HG03439 (cell line): Measurements from ENCODE around the gene GPBP1.
"Not testable (repeated sequence)": the region's sequence is repeated elsewhere in the genome, so short reads cannot be mapped to it uniquely, and the experiment has no call there.

ENCODE experiments used
- ATAC-seq: cut with Tn5 transposase; IDR thresholded peaks from one replicate; pipeline ENCODE4 v1.9.1; 2021; ENCODE audit warnings: mild to moderate bottlenecking, moderate library complexity; ENCODE audit not compliant: unreplicated experiment

GPBP1 gene

DNA sequence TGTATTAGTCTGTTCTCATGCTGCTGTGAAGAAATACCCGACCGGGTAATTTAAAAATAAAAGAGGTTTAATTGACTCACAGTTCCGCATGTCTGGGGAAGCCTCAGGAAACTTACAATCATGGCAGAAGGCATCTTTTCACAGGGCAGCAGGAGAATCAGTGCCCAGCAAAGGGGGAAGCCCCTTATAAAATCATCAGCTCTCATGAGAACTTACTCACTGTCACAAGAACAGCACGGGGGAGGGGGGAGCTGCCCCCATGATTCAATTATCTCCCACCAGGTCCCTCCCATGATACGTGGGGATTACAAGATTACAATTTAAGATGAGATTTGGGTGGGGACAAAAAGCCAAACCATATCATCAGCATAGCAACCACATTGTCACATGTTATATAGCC, 102.5 kb downstream of the GPBP1 start:
- ATAC-seq: no peak

DNA sequence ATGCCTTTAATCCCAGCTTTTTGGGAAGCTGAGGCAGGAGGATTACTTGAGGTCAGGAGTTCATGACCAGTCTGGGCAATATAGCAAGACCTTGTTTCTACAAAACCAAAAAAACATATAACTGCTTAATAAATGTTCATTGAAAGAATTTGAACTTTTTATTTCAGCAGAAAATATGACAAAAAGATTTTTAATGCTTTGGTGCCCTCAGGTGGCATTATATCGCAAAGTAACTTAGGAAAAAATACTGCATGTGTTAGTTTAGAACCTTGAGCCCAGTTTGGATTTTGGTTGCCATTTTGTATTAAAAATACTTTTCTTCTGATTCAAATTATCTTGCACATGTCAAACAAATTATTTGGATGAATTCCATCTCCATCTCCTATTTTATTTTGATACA, 103.2 kb downstream of the GPBP1 start:
- no peak for ATAC-seq

DNA sequence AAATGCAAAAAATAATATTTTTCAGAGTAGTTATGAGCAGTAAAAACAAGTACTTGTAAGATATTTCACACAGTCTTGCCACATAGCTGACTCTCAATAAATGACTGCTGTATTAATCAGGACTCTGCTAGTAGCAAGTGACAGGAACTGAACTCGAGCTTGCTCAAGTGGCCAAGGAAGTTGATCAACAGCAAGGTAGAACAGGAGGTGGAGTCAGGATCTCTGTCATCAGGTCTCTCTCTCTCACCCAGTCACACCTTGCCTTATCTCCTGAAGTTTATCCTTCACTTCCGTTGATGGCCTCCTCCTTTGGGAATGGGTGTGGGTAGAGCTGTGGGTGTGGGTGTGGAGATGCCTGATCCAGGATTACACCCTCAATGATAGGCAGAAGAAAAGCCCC, 107.0 kb downstream of the GPBP1 start:
- ATAC-seq: no peak

DNA sequence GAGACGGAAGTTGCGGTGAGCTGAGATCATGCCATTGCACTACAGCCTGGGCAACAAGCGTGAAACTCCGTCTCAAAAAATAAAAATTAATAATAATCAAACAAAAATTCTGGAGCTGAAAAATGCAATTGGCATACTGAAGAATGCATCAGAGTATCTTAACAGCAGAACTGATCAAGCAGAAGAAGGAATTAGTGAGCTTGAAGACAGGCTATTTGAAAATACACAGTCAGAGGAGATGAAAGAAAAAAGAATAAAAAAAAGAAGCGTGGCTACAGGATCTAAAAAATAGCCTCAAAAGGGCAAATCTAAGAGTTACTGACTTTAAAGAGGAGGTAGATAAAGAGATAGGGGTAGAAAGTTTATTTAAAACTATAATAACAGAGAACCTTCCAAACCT, 111.2 kb downstream of the GPBP1 start:
- ATAC-seq: not testable (repeated sequence)

DNA sequence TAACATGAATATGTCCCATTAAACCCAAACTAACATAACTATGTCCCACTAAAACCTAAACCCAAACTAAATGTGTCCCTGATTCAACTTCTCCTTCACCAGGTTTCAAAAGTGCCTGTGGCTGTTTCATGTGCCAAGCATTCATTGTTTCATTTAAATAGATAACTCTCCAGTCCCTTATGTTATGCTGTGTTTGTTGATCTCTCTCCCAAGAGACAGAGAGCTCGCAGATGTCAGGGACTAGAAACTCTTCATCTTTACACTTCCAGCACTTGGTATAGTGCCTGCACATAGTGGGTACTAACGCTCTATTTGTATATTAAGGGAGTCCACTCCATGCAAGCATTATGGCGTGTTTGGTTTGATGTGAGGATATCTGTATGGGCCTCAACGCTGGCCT, 118.0 kb downstream of the GPBP1 start:
- ATAC-seq: no peak

DNA sequence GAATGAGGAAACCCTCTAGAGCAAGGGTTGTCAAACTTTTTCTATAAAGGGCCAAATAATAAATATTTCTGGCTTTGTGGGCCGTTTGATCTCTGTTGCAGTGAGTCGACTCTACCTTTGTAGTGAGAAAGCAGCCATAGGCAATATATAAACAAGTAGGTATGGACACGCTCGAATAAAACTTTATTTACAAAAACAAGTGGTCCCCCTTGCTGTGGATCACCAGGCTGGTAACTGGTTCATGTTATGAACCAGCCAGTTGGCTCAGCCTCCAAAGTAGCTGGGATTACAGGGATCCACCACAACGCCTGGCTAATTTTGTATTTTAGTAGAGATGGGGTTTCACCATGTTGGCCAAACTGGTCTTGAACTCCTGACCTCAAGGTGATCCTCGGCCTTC, 118.5 kb downstream of the GPBP1 start:
- no peak for ATAC-seq

DNA sequence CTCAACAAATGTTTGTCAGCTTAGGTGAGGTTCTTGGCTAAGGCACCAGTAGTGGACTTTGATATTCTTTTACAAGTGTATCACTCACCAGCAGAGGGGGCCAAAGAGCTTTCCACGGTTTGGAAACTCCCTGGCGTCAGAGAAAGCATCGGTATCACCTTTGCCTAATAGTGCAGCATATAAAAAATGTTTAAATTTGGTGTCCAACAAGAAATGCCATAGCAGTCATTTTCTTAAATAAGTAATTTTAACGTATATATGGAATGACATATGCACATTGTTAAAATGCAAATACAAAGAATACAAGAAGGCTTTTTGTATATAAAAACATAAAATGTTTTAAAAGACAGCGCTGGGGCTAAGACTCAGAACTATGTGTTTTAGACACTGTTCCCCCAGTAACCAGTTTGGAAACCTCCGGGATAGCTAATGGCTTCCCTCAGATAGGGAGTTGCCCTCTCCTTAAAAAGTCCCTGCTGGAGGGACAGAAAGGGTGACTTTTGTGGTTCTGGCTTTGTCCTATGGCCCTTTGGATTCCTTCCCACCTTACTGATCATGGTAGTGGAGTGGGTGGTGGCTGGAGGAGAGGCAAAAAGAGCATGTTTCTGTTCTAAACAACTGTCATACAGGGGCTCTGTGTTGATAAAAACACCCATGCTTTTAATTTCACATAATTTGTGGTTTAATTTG, 124.6 kb downstream of the GPBP1 start:
- peak; percentile 70 for ATAC-seq

DNA sequence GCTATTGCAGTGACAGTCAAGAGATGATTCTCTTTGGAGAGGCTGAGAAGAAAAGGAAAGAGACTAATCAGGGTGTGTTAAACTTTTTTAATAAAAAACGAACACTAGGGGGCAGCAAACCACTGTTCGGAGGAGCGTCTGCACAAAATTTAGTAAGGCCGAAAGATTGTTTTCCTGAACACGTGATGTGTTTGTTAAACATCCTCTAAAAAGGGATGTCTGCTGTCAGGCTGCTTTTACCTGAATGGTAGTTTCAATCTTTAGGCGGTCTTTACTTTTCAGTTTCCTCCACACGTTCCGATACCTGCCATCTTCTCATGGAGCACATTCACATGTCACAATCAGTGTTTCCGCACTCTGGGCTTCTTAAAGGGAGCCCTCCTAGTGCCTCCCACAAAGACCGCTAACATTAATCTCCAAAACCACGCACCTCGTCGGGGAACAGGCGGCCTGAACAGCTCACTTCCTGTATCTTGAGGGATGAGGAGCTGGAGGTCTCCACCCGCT, 125.2 kb downstream of the GPBP1 start:
- ATAC-seq: peak; percentile 37

DNA sequence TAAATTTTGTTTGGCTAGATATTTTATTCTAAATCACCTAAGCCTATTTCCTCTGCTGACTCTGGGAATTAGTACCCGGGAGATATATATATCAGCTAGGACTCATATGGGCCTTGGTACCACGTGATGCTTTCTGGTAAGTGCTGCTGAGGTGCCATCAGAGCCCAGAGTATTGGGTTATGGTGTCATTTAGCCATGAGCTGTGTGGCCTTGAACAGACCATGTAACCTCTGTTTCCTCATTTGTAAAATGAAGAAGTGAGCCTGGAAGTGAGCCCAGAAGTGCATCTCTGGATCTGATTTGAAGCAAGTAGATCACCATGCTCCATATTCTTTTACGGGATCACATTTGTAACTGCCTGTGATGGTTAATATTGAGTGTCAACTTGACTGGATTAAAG, 126.1 kb downstream of the GPBP1 start:
- no peak for ATAC-seq

DNA sequence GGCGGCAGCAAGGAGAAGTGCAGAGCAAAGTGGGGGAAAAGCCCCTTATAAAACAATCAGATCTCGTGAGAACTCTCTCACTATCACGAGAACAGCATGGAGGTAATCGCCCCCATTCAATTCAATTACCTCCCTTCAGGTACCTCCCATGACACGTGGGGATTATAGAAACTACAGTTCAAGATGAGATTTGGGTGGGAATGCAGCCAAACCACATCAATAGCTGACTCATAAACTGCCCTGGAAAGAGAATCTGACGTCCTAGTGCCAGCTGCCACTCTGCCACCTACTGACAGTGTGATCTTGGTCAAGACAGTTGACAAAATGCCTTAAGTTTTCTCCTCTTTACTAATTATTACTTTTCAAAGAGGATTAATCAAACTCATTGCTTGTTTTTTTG, 128.3 kb downstream of the GPBP1 start:
- ATAC-seq: no peak

DNA sequence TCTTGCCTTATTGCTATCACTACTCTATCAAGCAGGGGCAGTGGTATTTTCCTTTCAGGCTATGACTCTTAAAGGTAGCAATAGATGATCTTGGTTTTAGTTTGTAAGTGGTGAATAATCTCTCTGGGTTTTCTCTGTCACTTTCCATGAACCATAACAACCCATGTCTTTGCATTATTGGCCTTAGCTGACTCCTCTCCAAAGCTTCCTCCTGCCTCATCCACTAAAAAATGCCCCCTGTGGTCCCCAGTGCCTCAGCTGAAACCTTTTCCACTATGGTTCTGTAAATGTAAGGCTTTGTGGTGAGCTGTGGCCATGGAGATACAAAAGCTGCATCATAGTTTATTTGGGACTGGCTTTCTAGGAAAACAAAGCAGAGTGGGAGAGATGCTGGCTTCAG, 128.8 kb downstream of the GPBP1 start:
- no peak for ATAC-seq

DNA sequence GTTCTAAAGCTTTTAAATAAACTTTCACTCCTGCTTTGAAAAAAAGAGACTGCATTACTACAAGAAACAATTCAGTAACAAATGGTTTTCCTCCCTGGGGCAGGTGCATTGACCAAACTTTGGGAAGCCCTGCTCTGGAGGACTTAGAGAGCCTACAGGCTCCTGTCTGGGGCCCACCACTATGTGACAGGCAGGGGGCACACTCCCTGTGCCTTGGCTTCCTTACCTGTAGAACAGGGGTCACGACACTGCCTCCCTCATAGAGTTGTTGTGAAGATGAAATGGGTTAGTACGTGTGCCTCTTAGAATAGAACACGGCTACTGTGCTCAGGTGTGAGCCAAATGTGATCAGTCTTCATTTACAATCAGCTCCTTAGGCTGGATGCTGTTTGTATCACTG, 130.1 kb downstream of the GPBP1 start:
- no peak for ATAC-seq

DNA sequence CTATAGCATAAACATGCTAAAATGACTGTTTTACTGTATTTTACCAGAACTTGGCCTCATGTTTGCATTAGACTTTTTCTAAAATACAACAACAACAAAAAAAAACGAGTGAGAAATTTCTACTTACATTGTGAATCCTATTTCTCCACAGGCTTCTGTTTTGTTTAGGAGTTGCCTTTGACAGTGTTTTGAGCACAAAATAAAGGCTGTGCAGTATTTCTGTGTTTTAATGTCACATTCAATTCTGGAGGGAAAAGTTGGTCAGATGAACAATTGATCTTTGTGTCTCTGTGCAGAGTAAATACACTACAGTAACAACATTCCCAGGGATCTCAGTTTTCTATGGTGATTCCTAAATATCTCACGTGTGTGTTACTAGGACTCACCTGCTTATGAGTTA, 131.1 kb downstream of the GPBP1 start:
- ATAC-seq: no peak

DNA sequence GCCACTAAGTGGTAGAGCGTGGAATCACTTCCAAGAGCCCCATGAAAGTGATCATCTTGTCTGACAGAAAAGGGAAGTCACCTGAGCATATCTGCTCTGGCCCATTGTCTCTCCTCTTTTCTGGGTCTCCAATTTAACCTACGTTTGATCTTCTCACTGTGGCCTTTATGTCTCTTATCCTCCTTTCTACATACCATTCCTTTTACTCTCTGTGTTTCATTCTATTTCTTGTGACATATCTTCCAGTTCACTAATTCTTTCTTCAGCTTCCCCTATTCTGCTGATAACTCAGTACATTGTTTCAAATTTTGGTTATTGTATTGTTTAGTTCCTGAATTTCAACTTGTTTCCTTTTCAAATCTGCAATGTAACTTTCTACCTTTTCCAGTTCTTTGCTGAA, 132.5 kb downstream of the GPBP1 start:
- no peak for ATAC-seq

DNA sequence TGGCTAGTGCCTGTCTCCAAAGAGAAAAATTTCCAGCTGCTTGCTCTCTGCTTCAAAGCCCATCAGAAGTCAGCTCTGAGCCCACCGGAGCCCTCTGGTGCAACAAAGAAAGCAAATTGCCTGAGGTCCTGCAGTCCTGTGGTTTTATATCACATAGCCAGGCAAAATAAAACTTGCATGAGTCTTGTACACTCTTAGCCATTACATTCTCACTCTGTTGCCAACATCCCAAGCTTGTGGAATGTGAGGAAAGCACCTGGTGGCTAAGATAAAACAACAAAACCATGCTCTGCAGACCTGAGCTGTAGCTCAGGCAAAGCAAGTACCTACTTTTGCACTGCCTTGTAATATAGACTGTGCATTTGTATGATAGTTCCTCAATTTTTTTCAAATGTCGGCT, 133.7 kb downstream of the GPBP1 start:
- ATAC-seq: no peak

DNA sequence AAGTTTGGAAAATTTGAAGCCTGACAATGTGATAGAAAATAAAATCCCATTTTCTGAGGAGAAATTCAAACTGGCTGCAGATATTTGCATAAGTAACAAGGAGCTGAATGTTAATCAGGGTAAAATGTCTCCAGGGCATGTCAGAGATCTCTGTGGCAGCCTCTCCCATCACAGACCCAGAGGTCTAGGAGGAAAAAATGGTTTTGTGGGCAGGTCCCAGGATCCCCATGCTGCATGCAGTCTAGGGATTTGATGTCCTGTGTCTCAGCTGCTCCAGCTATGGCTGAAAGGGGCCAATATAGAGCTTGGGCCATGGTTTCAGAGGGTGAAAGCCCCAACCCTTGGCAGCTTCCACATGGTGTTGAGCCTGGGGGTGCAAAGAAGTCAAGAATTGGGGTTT, 135.2 kb downstream of the GPBP1 start:
- not testable (repeated sequence) for ATAC-seq

DNA sequence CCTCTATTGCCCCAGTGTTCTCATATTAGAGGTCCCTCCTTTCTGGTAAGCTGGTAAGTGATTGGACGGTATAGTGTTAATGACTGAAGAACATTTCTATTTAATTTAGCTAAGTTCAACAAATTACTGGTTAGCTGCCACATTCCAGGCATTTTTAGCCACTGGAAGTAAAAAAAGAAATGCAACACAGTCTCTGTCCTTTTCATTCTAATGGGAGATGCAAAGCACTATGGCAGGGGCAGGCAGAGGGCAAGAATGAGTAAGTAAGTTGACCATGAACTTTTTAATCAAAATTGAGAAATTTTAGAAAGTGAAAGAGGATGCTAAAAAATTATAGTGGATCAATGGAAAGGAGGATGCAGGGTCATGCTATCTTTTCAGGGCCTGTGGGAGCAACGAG, 137.4 kb downstream of the GPBP1 start:
- no peak for ATAC-seq

DNA sequence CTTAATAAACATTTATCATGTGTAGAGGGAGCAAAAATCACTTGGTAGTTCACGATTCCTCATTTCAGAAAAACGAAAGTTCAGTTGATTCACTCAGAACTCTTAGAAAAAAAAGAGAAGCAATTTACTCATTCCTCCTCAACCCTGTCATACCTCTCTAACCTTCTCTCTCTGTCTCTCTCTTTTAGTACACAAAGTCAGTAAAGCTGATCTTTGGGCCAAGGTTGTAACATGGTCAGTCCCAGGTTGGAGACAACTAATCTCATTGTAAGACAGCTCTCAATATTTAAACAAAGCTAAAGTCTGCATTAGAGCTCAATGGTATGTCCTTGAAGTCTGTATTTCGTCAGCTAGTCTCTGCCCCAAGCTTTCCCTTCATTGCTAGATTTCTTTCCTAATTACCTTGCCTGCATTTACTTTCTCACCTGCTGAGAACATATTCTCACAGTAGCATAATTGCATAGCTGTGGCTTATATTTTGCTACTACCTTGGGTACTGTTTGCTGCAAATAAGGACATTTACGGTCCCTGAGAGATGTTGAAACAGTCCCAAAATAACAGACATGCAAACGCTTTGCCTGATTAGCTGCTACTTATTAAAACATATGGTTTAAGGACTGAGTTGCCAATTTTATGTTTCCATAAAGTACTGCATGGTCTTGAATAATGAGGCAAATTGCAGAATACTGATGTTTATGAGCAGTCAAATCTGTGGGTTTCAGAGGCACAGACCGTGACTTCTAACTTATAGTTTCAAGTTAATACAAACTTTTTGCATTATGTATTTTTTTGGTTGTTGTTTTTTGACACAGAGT, 138.3 kb downstream of the GPBP1 start:
- no peak for ATAC-seq

DNA sequence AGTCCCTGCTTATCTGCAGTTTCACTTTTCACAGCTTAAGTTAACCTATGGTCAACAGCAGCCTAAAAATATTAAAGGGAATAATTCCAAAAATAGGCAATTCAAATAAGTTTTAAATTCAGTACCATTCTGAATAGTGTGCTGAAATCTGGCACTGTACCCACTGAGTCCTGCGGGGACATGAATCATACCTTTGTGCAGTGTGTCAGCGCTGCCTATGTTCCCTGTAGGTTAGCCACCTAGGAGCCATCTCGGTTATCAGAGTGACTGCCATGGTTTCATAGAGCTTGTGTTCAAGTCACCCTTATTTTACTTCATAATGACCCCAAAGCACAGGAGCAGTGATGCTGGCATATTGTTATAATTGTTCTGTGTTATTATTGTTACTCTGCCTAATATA, 139.9 kb downstream of the GPBP1 start:
- ATAC-seq: no peak
